Tibial artery (tissue), 4 donors: ENCODE results near the gene AHRR.
A peak's percentile ranks its signal among the peaks of the same experiment; 100 is the strongest.
"Not testable (repeated sequence)": the region's sequence is repeated elsewhere in the genome, so short reads cannot be mapped to it uniquely, and the experiment has no call there.

Experiments used
- DNase-seq, 2 donors: peaks; one replicate each; pipeline ENCODE4 v3.0.0-alpha.2; 2019
- H3K27ac ChIP-seq, 2 donors: fragments of 200-600 bp; sonication (generic) in 1 of 2; 1 replicate in 1 of 2; 2 replicates in 1 of 2; pipeline ENCODE4 v1.5.1; 2018 to 2019; ENCODE audit warnings: mild to moderate bottlenecking in 1 of 2
- H3K27me3 ChIP-seq, 2 donors: fragments of 200-600 bp; sonication (generic) in 1 of 2; one replicate each; pipeline versions ENCODE4 v1.5.1 to v1.6.0; 2016 to 2019
- H3K36me3 ChIP-seq, 3 donors: fragments of 200-600 bp; sonication (generic) in 2 of 3; one replicate each; pipeline ENCODE4 v1.5.1; 2016 to 2019; ENCODE audit warnings: mild to moderate bottlenecking in 2 of 3
- H3K4me1 ChIP-seq, 4 donors: fragments of 200-600 bp; sonication (generic) in 2 of 4; 1 replicate in 3 of 4; 2 replicates in 1 of 4; pipeline ENCODE4 v1.5.1; 2016 to 2019
- H3K4me3 ChIP-seq, 2 donors: fragments of 200-600 bp; sonication (generic) in 1 of 2; 1 replicate in 1 of 2; 2 replicates in 1 of 2; pipeline ENCODE4 v1.5.1; 2018 to 2019; ENCODE audit warnings: mild to moderate bottlenecking in 2 of 2
- H3K9me3 ChIP-seq, 3 donors: fragments of 200-600 bp; sonication (generic) in 1 of 3; one replicate each; pipeline ENCODE4 v1.5.1; 2016 to 2019
- CTCF ChIP-seq, 2 experiments: fragments of 200-600 bp in 1 of 2; fragments of 450-650 bp in 1 of 2; IDR thresholded peaks; one replicate each; pipeline ENCODE4 v1.5.1; 2017 to 2019; ENCODE audit warnings: antibody characterized with exemption in 2 of 2, mild to moderate bottlenecking in 1 of 2, moderate library complexity in 1 of 2
- intact Hi-C: fragments of 100-400 bp; cut with DNase I; formaldehyde crosslinking; loops from one replicate; pipeline ENCODE4 v1.15.0; 2023; ENCODE audit warnings: low total_unique reads

AHRR gene

GRCh38 chr5:472656-473550 is 151.4 kb downstream of the AHRR start:
- Histone ChIP-seq H3K27ac (peak overlapping the region; percentile 81 to 85), H3K27me3 (peaks cover 0 to 32% of the 10 kb centered on the region in 2 donors), H3K9me3 (no peaks in the 10 kb centered on the region), H3K36me3 (peaks cover 0 to 18% (median 7%) of the 10 kb centered on the region in 3 donors), H3K4me1 (peaks cover 0 to 44% (median 27%) of the 10 kb centered on the region in 4 donors), H3K4me3 (peak overlapping the region; percentile 73 to 100)
- peak in 1 of 2 experiments; percentile 8 for TF ChIP-seq CTCF (IDR thresholded peaks at IDR 0.05)
- intact Hi-C loops: no loop called here
- peak; percentile 79 to 92 for DNase-seq

DNA sequence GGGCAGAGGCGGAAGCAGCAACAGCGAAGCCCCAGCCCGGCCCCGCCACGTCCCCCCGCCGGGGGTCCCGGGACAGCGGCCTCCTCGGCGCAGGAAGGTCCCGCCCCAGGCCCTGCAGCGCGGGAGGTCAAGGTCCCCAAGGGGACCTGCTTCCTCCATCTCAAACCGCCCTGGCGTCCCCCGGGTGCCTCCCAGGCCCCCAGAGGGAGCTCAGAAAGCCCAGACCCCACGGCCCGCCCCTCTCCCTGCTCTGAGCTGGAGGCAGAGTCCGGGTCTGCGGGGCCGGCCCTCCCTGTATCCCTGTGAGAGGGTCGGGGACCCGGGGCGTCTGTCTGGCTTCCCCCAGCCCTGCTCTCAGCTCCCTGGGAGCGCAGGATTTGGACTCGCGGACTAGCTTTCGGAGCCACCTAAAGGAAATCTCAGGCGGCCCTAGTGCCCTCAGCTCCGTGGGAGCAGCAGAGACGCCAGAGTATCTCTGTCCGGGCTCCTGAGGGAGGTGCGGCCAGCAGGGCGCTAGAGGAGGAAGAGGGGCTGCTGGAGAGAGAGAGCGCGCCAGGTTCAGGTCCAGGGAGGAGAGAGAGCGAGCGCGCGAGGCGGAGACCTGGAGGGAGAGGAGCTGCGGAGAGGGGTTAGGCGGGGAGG is 152.2 kb downstream of the AHRR start:
- Histone ChIP-seq H3K4me3 (peak overlapping the region; percentile 73 to 100), H3K27ac (peak overlapping the region; percentile 55 to 81), H3K36me3 (peaks cover 0 to 15% (median 7%) of the 10 kb centered on the region in 3 donors), H3K9me3 (no peaks in the 10 kb centered on the region), H3K4me1 (peaks cover 0 to 44% (median 27%) of the 10 kb centered on the region in 4 donors), H3K27me3 (peaks cover 0 to 39% of the 10 kb centered on the region in 2 donors)
- intact Hi-C loops: no loop called here
- no peak for TF ChIP-seq CTCF (IDR thresholded peaks at IDR 0.05)
- DNase-seq: peak in 1 of 2 donors; percentile 71

DNA sequence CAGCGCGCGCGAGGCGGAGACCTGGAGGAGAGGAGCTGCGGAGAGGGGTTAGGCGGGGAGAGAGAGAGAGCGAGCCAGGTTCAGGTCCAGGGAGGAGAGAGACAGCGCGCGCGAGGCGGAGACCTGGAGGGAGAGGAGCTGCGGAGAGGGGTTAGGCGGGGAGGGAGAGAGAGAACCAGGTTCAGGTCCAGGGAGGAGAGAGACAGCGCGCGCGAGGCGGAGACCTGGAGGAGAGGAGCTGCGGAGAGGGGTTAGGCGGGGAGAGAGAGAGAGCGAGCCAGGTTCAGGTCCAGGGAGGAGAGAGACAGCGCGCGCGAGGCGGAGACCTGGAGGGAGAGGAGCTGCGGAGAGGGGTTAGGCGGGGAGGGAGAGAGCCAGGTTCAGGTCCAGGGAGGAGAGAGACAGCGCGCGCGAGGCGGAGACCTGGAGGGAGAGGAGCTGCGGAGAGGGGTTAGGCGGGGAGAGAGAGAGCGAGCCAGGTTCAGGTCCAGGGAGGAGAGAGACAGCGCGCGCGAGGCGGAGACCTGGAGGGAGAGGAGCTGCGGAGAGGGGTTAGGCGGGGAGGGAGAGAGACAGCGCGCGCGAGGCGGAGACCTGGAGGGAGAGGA is 152.8 kb downstream of the AHRR start:
- peak overlapping the region; percentile 73 to 100 for H3K4me3 ChIP-seq
- H3K9me3 ChIP-seq, H3K27ac ChIP-seq, H3K36me3 ChIP-seq, intact Hi-C loops, DNase-seq: not testable (repeated sequence)
- H3K27me3 ChIP-seq: peaks cover 0 to 46% of the 10 kb centered on the region in 2 donors
- H3K4me1 ChIP-seq: peaks cover 0 to 44% (median 27%) of the 10 kb centered on the region in 4 donors

DNA sequence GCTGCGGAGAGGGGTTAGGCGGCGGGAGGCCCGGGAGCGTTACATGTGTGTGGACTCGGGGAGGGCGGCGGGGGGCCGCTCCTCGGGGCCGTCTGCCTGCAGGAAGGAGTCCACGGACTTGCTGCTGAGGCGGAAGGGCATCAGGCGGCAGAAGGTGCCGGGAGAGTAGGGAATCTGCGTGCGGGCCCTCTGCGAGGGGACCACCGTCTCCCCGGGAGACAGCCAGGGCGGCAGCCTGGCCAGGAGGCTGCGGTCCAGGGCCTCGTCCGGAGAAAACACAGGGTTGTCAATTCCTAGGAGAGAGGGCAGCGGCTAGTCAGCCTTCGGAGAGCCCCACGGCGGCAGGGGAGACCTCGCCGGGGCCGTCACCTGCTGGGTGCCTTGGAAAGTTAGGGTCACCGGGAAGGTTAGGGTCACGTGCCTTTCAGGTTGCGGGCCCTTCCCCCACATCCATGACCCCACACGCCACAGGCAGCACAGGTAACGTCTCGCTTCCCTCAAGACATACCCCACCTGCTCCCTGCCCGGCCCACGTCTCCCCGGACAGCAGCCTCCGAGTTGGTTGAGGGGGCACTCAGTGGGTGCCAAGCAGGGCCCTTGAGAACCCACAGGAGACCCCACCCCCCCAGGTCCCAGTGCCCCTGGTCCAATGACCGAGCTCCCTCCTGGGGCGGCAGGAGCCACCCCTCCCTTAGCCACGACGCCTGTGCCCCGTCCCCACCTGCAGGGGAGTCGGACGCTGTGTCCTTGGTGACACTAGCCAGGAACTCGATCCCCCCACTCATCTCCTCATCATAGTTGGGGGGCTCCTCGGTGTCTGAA is 153.5 kb downstream of the AHRR start:
- DNase-seq: peak in 1 of 2 donors; percentile 66
- H3K27me3 ChIP-seq: peaks cover 0 to 53% of the 10 kb centered on the region in 2 donors
- no peak for TF ChIP-seq CTCF (IDR thresholded peaks at IDR 0.05)
- H3K4me3 ChIP-seq: peak overlapping the region in 1 of 2 donors; percentile 42
- peaks cover 0 to 1% (median 0%) of the 10 kb centered on the region in 3 donors for H3K36me3 ChIP-seq
- no peaks in the 10 kb centered on the region for H3K9me3 ChIP-seq
- intact Hi-C loops: no loop called here
- H3K27ac ChIP-seq: no peak overlapping the region
- H3K4me1 ChIP-seq: peaks cover 0 to 44% (median 27%) of the 10 kb centered on the region in 4 donors

GRCh38 chr5:475704-476101 is 154.2 kb downstream of the AHRR start:
- intact Hi-C loops: no loop called here
- H3K27ac ChIP-seq: no peak overlapping the region
- TF ChIP-seq CTCF (IDR thresholded peaks at IDR 0.05): no peak
- H3K36me3 ChIP-seq: no peaks in the 10 kb centered on the region
- H3K4me3 ChIP-seq: no peak overlapping the region
- H3K4me1 ChIP-seq: peaks cover 0 to 44% (median 27%) of the 10 kb centered on the region in 4 donors
- H3K27me3 ChIP-seq: peaks cover 0 to 59% of the 10 kb centered on the region in 2 donors
- H3K9me3 ChIP-seq: no peaks in the 10 kb centered on the region
- peak in 1 of 2 donors; percentile 63 for DNase-seq
